ENCODE data around the gene LYZL4.

The LYZL4 gene

GRCh38 chr3:42432485-42432884 is 22.1 kb upstream of the LYZL4 start:
- no peak for DNase-seq
- intact Hi-C loops (cut with DNase I), result no loop called here

GRCh38 chr3:42430781-42431532 is 20.5 kb upstream of the LYZL4 start:
- intact Hi-C loops (cut with DNase I), result no loop called here
- DNase-seq, result no peak

DNA sequence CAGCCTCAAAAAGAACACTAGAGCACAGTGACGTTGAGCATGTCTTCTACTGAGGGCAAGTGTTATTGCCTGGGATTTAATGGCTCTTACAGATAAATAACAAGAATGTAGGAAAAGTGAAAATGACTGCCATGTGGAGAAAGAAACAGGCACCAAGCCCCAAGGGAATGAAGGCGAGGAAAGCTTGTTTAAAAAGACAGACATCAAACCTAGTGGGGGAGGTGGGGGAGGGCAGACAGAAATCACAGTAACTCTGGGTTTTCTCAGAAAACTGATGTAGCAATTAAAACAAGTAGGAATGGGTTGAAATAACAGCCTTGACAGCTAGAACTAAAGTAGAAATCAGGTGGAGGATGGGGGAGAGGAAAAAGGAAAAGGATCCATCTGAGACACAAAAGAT is 18.4 kb upstream of the LYZL4 start:
- intact Hi-C loops (cut with DNase I), result no loop called here
- DNase-seq, result peak in 19 of 42 donors; percentile 14 to 72 (median 41)

- intact Hi-C loops (cut with DNase I), result no loop called here
- DNase-seq, result no peak
These were observed 15.5 kb upstream of the LYZL4 start for GRCh38 chr3:42425736-42426407.

GRCh38 chr3:42424911-42425310 is 14.5 kb upstream of the LYZL4 start:
- intact Hi-C loops (cut with DNase I), result no loop called here
- DNase-seq, result no peak

- no peak for DNase-seq
- intact Hi-C loops (cut with DNase I), result no loop called here
These were observed 11.7 kb upstream of the LYZL4 start for GRCh38 chr3:42421818-42422796.

- no peak for DNase-seq
- intact Hi-C loops (cut with DNase I), result no loop called here
These were observed 9.2 kb upstream of the LYZL4 start for GRCh38 chr3:42419563-42419962.

- DNase-seq, result no peak
- intact Hi-C loops (cut with DNase I), result no loop called here
These were observed 2.2 kb upstream of the LYZL4 start for GRCh38 chr3:42412526-42413155.

DNA sequence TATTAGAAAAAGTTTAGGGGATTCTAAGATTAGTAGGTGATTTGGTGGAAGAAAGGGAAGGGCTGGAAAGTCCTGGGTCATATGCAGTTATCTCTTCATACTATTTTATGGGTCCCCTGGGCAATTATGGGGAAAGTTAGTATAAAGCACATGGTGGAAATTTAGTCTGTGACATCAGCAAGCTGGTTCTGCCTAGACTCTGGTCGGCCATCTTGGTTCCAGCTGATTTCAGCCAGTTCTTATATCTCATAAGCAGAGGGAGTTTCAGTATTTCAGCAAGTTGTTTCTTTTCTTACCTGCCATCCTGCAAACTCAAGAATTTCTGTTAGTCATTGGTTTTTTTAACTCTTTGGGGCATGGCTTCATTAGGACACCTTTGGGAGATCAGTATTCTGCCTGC is 1.0 kb upstream of the LYZL4 start:
- intact Hi-C loops (cut with DNase I), result no loop called here
- DNase-seq, result no peak

- DNase-seq, result no peak
- intact Hi-C loops (cut with DNase I), result no loop called here
These were observed 2.3 kb downstream of the LYZL4 start for GRCh38 chr3:42408156-42408555.

DNA sequence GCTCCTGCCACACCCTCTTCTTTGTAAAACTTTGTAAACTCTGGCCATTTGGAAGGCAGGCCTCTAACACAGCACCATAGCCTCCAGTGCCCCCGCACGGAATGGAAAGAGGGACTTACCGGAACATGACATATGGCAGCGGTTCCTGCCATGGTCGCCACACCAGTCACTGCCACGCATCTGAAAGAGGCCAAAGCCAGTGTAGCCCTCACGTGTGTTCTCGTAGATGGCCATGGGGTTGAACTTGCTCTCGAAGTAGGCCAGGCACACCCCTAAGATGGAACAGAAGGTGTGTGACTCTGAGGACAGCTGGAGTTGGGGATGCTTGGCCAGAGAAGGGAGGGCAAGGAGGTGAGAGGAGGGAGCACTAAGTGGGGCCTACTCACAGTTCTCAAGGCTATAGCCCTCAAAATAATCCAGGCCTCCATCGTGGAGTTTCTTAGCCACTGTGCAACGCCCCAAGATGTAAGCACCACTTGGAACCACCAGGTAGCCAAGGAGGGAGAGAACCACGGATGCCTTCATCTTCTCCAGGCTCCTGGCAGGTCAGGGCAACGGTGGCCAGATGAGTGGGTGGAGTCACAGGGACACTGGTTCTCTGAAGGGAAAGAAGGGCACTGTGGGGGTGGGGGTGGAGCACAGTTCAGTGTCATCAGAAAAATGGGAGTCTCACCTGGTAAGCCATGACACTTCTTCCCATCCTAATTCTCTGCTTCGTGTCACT is 3.5 kb downstream of the LYZL4 start:
- intact Hi-C loops (cut with DNase I), result no loop called here
- no peak for DNase-seq

- DNase-seq, result no peak
- intact Hi-C loops (cut with DNase I), result no loop called here
These were observed 4.6 kb downstream of the LYZL4 start for GRCh38 chr3:42405857-42406256.

DNA sequence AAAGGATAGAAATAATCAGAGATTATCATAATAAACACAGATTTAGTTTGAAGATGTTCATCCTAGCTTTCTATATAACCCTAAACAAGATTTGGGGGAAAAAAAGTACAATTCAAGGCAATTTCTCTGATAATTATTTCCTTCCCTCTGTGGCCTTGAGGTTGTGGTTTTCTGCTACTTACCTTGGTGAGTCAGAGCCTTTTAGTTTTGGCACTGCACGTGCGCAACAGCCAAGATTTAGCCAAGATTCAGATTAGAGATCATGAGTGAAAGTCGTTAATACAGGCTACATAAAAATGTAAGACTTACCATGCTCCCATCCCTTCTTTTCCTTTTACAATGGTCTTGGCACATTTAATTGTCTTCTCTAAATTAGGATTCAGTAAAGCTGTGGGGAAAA is 6.7 kb downstream of the LYZL4 start:
- intact Hi-C loops (cut with DNase I), result no loop called here
- DNase-seq, result no peak

- intact Hi-C loops (cut with DNase I), result no loop called here
- DNase-seq, result no peak
These were observed 7.9 kb downstream of the LYZL4 start for GRCh38 chr3:42402394-42403096.

GRCh38 chr3:42398080-42398479 is 12.3 kb downstream of the LYZL4 start:
- intact Hi-C loops (cut with DNase I), result no loop called here
- DNase-seq, result no peak

DNA sequence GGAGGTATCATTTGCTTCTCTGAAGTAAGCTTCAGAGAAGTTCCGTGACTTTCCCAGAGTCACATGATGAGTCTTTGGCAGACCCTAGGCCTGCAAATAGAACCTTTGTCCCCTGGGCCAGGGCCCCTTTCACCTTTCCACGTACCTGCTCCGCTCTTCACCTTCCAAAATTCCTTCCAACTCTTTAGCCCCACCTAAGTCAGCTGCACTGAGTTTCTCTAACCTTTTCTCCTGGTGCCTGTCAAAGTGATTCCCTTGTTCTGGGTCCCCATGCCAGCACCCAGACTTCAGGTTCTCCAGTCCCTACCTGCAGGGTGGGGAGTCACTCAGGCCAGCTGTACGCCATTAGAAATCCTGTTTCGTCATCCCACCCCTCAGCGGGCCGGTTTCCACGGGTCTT is 12.8 kb downstream of the LYZL4 start:
- intact Hi-C loops (cut with DNase I), result no loop called here
- DNase-seq, result no peak

- intact Hi-C loops (cut with DNase I), result no loop called here
These were observed 15.7 kb downstream of the LYZL4 start for GRCh38 chr3:42394579-42395288.

More at GRCh38 chr3:42394579-42395288, 15.7 kb downstream of the LYZL4 start:
- no peak for DNase-seq
